ENCODE measurements around the gene SOX15. TPM values are rescaled to one million over a fixed set of nuclear protein-coding genes. Genes with fewer than 3 reads are reported as not detected.

Gene SOX15
- total and polyA plus RNA-seq, 2 experiments from 2014 or later: 0.13 to 0.89 TPM

- WGBS (ENCODE audit: low lambda C conversion rate, missing lambda C conversion rate): 87% methylated on average over 5 of the region's 5 CpGs
- Histone ChIP-seq H3K27ac (no peak overlapping the region), H4K20me1 (ENCODE audit: insufficient read depth, poor library complexity, severe bottlenecking) (no peaks in the 10 kb centered on the region), H3K4me2 (no peak overlapping the region), H3K79me2 (peaks cover 24% of the 10 kb centered on the region), H3K9me2 (replicated peaks; ENCODE audit: insufficient read depth) (no peaks in the 10 kb centered on the region), H3K36me3 (replicated peaks; ENCODE audit: insufficient read depth, low read depth) (no peaks in the 10 kb centered on the region), H3K9me3 (ENCODE audit: low read depth) (no peaks in the 10 kb centered on the region), H3K27me3 (no peaks in the 10 kb centered on the region), H3K4me3 (no peak overlapping the region), H2AFZ (no peak overlapping the region), H3K4me1 (ENCODE audit: insufficient read depth) (peaks cover 15% of the 10 kb centered on the region)
- TF ChIP-seq EZH2phosphoT487 (IDR thresholded peaks at IDR 0.05; ENCODE audit: low read depth, severe bottlenecking, unreplicated experiment): no peak
- no peak for TF ChIP-seq EZH2 (IDR thresholded peaks at IDR 0.05; ENCODE audit: borderline replicate concordance)
- no peak for TF ChIP-seq CTCF (IDR thresholded peaks at IDR 0.05; ENCODE audit: poor library complexity)
- DNase-seq (ENCODE audit: low spot score): no peak
Observed at GRCh38 chr17:7623661-7624060, 33.8 kb upstream of the SOX15 start.

- WGBS (ENCODE audit: low lambda C conversion rate, missing lambda C conversion rate): 91% methylated on average over 8 of the region's 8 CpGs
- TF ChIP-seq EZH2phosphoT487 (IDR thresholded peaks at IDR 0.05; ENCODE audit: low read depth, severe bottlenecking, unreplicated experiment) (no peak), EZH2 (IDR thresholded peaks at IDR 0.05; ENCODE audit: borderline replicate concordance) (no peak), CTCF (IDR thresholded peaks at IDR 0.05; ENCODE audit: poor library complexity) (no peak)
- Histone ChIP-seq H2AFZ (no peak overlapping the region), H3K27me3 (no peaks in the 10 kb centered on the region), H3K4me3 (no peak overlapping the region), H4K20me1 (ENCODE audit: insufficient read depth, poor library complexity, severe bottlenecking) (no peaks in the 10 kb centered on the region), H3K9me3 (ENCODE audit: low read depth) (no peaks in the 10 kb centered on the region), H3K79me2 (peaks cover 9% of the 10 kb centered on the region), H3K9me2 (replicated peaks; ENCODE audit: insufficient read depth) (no peaks in the 10 kb centered on the region), H3K27ac (no peak overlapping the region), H3K36me3 (replicated peaks; ENCODE audit: insufficient read depth, low read depth) (no peaks in the 10 kb centered on the region), H3K4me1 (ENCODE audit: insufficient read depth) (peaks cover 2% of the 10 kb centered on the region), H3K4me2 (no peak overlapping the region)
- no peak for DNase-seq (ENCODE audit: low spot score)
Observed at GRCh38 chr17:7620835-7621234, 30.9 kb upstream of the SOX15 start.

- H3K4me3 ChIP-seq: no peak overlapping the region
- H3K36me3 ChIP-seq (replicated peaks; ENCODE audit: insufficient read depth, low read depth): no peaks in the 10 kb centered on the region
- 82% methylated on average over 5 of the region's 5 CpGs for WGBS (ENCODE audit: low lambda C conversion rate, missing lambda C conversion rate)
- H3K4me1 ChIP-seq (ENCODE audit: insufficient read depth): no peaks in the 10 kb centered on the region
- H3K4me2 ChIP-seq: no peak overlapping the region
- DNase-seq (ENCODE audit: low spot score): no peak
- no peaks in the 10 kb centered on the region for H3K9me3 ChIP-seq (ENCODE audit: low read depth)
- no peaks in the 10 kb centered on the region for H3K27me3 ChIP-seq
- TF ChIP-seq CTCF (IDR thresholded peaks at IDR 0.05; ENCODE audit: poor library complexity) (no peak), EZH2 (IDR thresholded peaks at IDR 0.05; ENCODE audit: borderline replicate concordance) (no peak), EZH2phosphoT487 (IDR thresholded peaks at IDR 0.05; ENCODE audit: low read depth, severe bottlenecking, unreplicated experiment) (no peak)
- H2AFZ ChIP-seq: no peak overlapping the region
- H3K79me2 ChIP-seq: peaks cover 7% of the 10 kb centered on the region
- H4K20me1 ChIP-seq (ENCODE audit: insufficient read depth, poor library complexity, severe bottlenecking): peaks cover 1% of the 10 kb centered on the region
- no peaks in the 10 kb centered on the region for H3K9me2 ChIP-seq (replicated peaks; ENCODE audit: insufficient read depth)
- H3K27ac ChIP-seq: no peak overlapping the region
Observed at GRCh38 chr17:7618608-7619007, 28.7 kb upstream of the SOX15 start.

Measured in hepatocyte (in vitro differentiated cells).